OCI-LY3 (cell line): ENCODE results near the gene EML1.

Experiments used
- H2AFZ ChIP-seq: fragments of 200-600, 300-600 bp; shearing (Covaris generic); 2 replicates; pipeline ENCODE4 v1.6.0; 2014; ENCODE audit warnings: antibody characterized with exemption, low read depth, low read length
- H3K27ac ChIP-seq: fragments of 200-600, 300-600 bp; sonication (generic); 2 replicates; pipeline ENCODE4 v1.5.1; 2014; ENCODE audit warnings: mild to moderate bottlenecking, low read length, moderate library complexity, mixed read lengths
- H3K27me3 ChIP-seq: fragments of 200-600, 300-600 bp; sonication (generic); 2 replicates; pipeline ENCODE4 v1.6.1; 2014; ENCODE audit warnings: low read depth, low read length, mixed read lengths
- H3K36me3 ChIP-seq: fragments of 200-600, 300-600 bp; sonication (generic); replicated peaks from 2 replicates; pipeline ENCODE3; 2014; ENCODE audit warnings: low read depth, low read length, mixed read lengths
- H3K4me1 ChIP-seq: fragments of 300-600, 200-600 bp; sonication (generic); 2 replicates; pipeline ENCODE4 v1.6.1; 2014; ENCODE audit warnings: low read length, mixed read lengths
- H3K4me2 ChIP-seq: fragments of 200-600, 300-600 bp; sonication (generic); 2 replicates; pipeline ENCODE4 v1.6.1; 2014; ENCODE audit warnings: low read length, mixed read lengths
- H3K4me3 ChIP-seq: fragments of 300-600, 200-600 bp; sonication (generic); 2 replicates; pipeline ENCODE4 v1.5.1; 2014; ENCODE audit warnings: antibody characterized with exemption, mild to moderate bottlenecking, low read length, moderate library complexity
- H3K79me2 ChIP-seq: fragments of 300-600, 200-600 bp; shearing (Covaris generic); 2 replicates; pipeline ENCODE4 v1.6.1; 2014; ENCODE audit warnings: mild to moderate bottlenecking, low read length, mixed read lengths
- H3K9ac ChIP-seq: fragments of 300-600, 200-600 bp; shearing (Covaris generic); 2 replicates; pipeline ENCODE4 v1.6.0; 2014; ENCODE audit warnings: mild to moderate bottlenecking, low read length, moderate library complexity
- H3K9me3 ChIP-seq: fragments of 200-600, 300-600 bp; shearing (Covaris generic); 2 replicates; pipeline ENCODE4 v1.6.1; 2014; ENCODE audit warnings: low read length, mixed read lengths; ENCODE audit not compliant: insufficient read depth
- H4K20me1 ChIP-seq: fragments of 200-600, 300-600 bp; sonication (generic); 2 replicates; pipeline ENCODE4 v1.6.1; 2016; ENCODE audit warnings: low read length, mixed read lengths; ENCODE audit not compliant: insufficient read depth
- CTCF ChIP-seq: fragments of 200-600, 300-600 bp; sonication (generic); IDR thresholded peaks from 2 replicates; pipeline ENCODE4 v1.5.1; 2014; ENCODE audit warnings: antibody characterized with exemption, low read length, low read depth
- EZH2phosphoT487 ChIP-seq: fragments of 200-600 bp; shearing (Covaris generic); IDR thresholded peaks from 2 replicates; pipeline ENCODE4 v1.6.1; 2018; ENCODE audit warnings: antibody characterized with exemption, mixed run types, low read depth

Gene EML1

GRCh38 chr14:99887407-99887806 lies 94.2 kb downstream of the EML1 start:
- H3K27ac ChIP-seq: no peak overlapping the region
- no peaks in the 10 kb centered on the region for H3K27me3 ChIP-seq
- no peaks in the 10 kb centered on the region for H4K20me1 ChIP-seq
- no peak overlapping the region for H2AFZ ChIP-seq
- H3K9ac ChIP-seq: no peak overlapping the region
- H3K4me1 ChIP-seq: peaks cover 47% of the 10 kb centered on the region
- H3K36me3 ChIP-seq: peaks cover 6% of the 10 kb centered on the region
- H3K9me3 ChIP-seq: no peaks in the 10 kb centered on the region
- TF ChIP-seq EZH2phosphoT487: no peak
- TF ChIP-seq CTCF: no peak
- no peaks in the 10 kb centered on the region for H3K79me2 ChIP-seq
- no peak overlapping the region for H3K4me3 ChIP-seq
- no peak overlapping the region for H3K4me2 ChIP-seq

- Histone ChIP-seq H3K9me3 (no peaks in the 10 kb centered on the region), H2AFZ (no peak overlapping the region), H3K4me3 (no peak overlapping the region), H3K27me3 (no peaks in the 10 kb centered on the region), H3K36me3 (peaks cover 12% of the 10 kb centered on the region), H3K9ac (no peak overlapping the region), H3K4me2 (no peak overlapping the region), H4K20me1 (no peaks in the 10 kb centered on the region), H3K4me1 (peaks cover 50% of the 10 kb centered on the region), H3K79me2 (no peaks in the 10 kb centered on the region), H3K27ac (no peak overlapping the region)
- TF ChIP-seq EZH2phosphoT487 (no peak), CTCF (no peak)
Observed at GRCh38 chr14:99888149-99888548, 94.9 kb downstream of the EML1 start.

- no peak overlapping the region for H3K4me2 ChIP-seq
- H3K27me3 ChIP-seq: no peaks in the 10 kb centered on the region
- H2AFZ ChIP-seq: no peak overlapping the region
- TF ChIP-seq CTCF (no peak), EZH2phosphoT487 (no peak)
- H3K4me3 ChIP-seq: no peak overlapping the region
- no peaks in the 10 kb centered on the region for H3K9me3 ChIP-seq
- H3K27ac ChIP-seq: no peak overlapping the region
- no peaks in the 10 kb centered on the region for H4K20me1 ChIP-seq
- peaks cover 40% of the 10 kb centered on the region for H3K4me1 ChIP-seq
- H3K79me2 ChIP-seq: no peaks in the 10 kb centered on the region
- peaks cover 10% of the 10 kb centered on the region for H3K36me3 ChIP-seq
- no peak overlapping the region for H3K9ac ChIP-seq
Observed at GRCh38 chr14:99889268-99889667, 96.1 kb downstream of the EML1 start.

GRCh38 chr14:99891266-99891665 lies 98.1 kb downstream of the EML1 start:
- H3K9me3 ChIP-seq: no peaks in the 10 kb centered on the region
- peak overlapping the region; percentile 85 for H3K4me2 ChIP-seq
- no peak overlapping the region for H2AFZ ChIP-seq
- peak overlapping the region; percentile 72; the same call in 1 of the 2 replicates for H3K27ac ChIP-seq
- no peak overlapping the region for H3K9ac ChIP-seq
- peak overlapping the region; percentile 66 for H3K4me3 ChIP-seq
- TF ChIP-seq EZH2phosphoT487 (no peak), CTCF (no peak)
- peaks cover 12% of the 10 kb centered on the region for H3K36me3 ChIP-seq
- no peaks in the 10 kb centered on the region for H3K79me2 ChIP-seq
- H3K4me1 ChIP-seq: peaks cover 30% of the 10 kb centered on the region
- H3K27me3 ChIP-seq: no peaks in the 10 kb centered on the region
- H4K20me1 ChIP-seq: no peaks in the 10 kb centered on the region
